Loucy (cell line): ENCODE measurements around the gene CALN1.

ENCODE experiments used
- H2AFZ ChIP-seq: fragments of 200-600 bp; sonication (generic); 2 replicates; pipeline ENCODE4 v1.6.0; 2016; ENCODE audit warnings: antibody characterized with exemption, mild to moderate bottlenecking, low read length, moderate library complexity
- H3F3A ChIP-seq: fragments of 200-600 bp; 2 replicates; pipeline ENCODE4 v1.6.0; 2016; ENCODE audit warnings: antibody characterized with exemption, low read depth, mild to moderate bottlenecking
- H3K27me3 ChIP-seq: fragments of 200-600 bp; sonication (generic); 2 replicates; pipeline ENCODE4 v1.6.1; 2014; ENCODE audit warnings: low read length, mild to moderate bottlenecking; ENCODE audit not compliant: insufficient read depth, poor library complexity, severe bottlenecking
- H3K36me3 ChIP-seq: fragments of 200-600 bp; sonication (generic); 2 replicates; pipeline ENCODE4 v1.6.1; 2016; ENCODE audit warnings: low read length; ENCODE audit not compliant: insufficient read depth
- H3K4me1 ChIP-seq: fragments of 200-600 bp; sonication (generic); 2 replicates; pipeline ENCODE4 v1.5.1; 2014; ENCODE audit warnings: low read length, mild to moderate bottlenecking; ENCODE audit not compliant: insufficient read depth, poor library complexity, severe bottlenecking
- H3K4me2 ChIP-seq: fragments of 200-600 bp; sonication (generic); 2 replicates; pipeline ENCODE4 v1.6.0; 2014; ENCODE audit warnings: antibody characterized with exemption, low read length, low read depth, mild to moderate bottlenecking; ENCODE audit not compliant: poor library complexity, severe bottlenecking
- H3K4me3 ChIP-seq: fragments of 200-600 bp; sonication (generic); 2 replicates; pipeline ENCODE4 v1.5.1; 2014; ENCODE audit warnings: low read length, mild to moderate bottlenecking, mixed read lengths; ENCODE audit not compliant: poor library complexity, severe bottlenecking
- H3K79me2 ChIP-seq: fragments of 200-600 bp; sonication (generic); 2 replicates; pipeline ENCODE4 v1.6.1; 2014; ENCODE audit warnings: low read length; ENCODE audit not compliant: insufficient read depth
- H3K9ac ChIP-seq: fragments of 200-600 bp; sonication (generic); 2 replicates; pipeline ENCODE4 v1.6.0; 2014; ENCODE audit warnings: mild to moderate bottlenecking, low read depth, low read length, moderate library complexity; ENCODE audit not compliant: poor library complexity, severe bottlenecking
- H3K9me2 ChIP-seq: fragments of 200-600 bp; sonication (generic); replicated peaks from 2 replicates; pipeline ENCODE4 v1.6.1; 2016; ENCODE audit warnings: low read depth, low read length, mixed read lengths
- H3K9me3 ChIP-seq: fragments of 200-600 bp; sonication (generic); 2 replicates; pipeline ENCODE4 v1.6.1; 2014; ENCODE audit warnings: mild to moderate bottlenecking, antibody characterized with exemption, low read length, low read depth; ENCODE audit not compliant: insufficient read depth
- H4K20me1 ChIP-seq: fragments of 200-600 bp; sonication (generic); 2 replicates; pipeline ENCODE4 v1.6.0; 2014; ENCODE audit warnings: antibody characterized with exemption, low read length, mild to moderate bottlenecking; ENCODE audit not compliant: insufficient read depth, poor library complexity, severe bottlenecking
- CTCF ChIP-seq: fragments of 200-600 bp; sonication (generic); conservative IDR thresholded peaks from 2 replicates; pipeline ENCODE4 v1.5.1; 2014; ENCODE audit warnings: mild to moderate bottlenecking, antibody characterized with exemption, low read length
- EZH2phosphoT487 ChIP-seq: fragments of 200-600 bp; IDR thresholded peaks from 2 replicates; pipeline ENCODE4 v1.6.1; 2018; ENCODE audit warnings: antibody characterized with exemption, mild to moderate bottlenecking, moderate library complexity, borderline replicate concordance

CALN1 gene

GRCh38 chr7:72156671-72157070 lies 255.5 kb downstream of the CALN1 start:
- Histone ChIP-seq H3K36me3 (no peaks in the 10 kb centered on the region), H3K4me2 (no peak overlapping the region), H3K9ac (no peak overlapping the region), H2AFZ (no peak overlapping the region), H3K79me2 (no peaks in the 10 kb centered on the region), H4K20me1 (no peaks in the 10 kb centered on the region), H3K4me3 (no peak overlapping the region), H3K9me3 (no peaks in the 10 kb centered on the region; the same call in 1 of the 2 replicates), H3K27me3 (no peaks in the 10 kb centered on the region), H3K9me2 (no peaks in the 10 kb centered on the region), H3K4me1 (no peaks in the 10 kb centered on the region), H3F3A (no peaks in the 10 kb centered on the region)
- no peak for TF ChIP-seq EZH2phosphoT487

GRCh38 chr7:72153132-72153512 lies 259.0 kb downstream of the CALN1 start:
- no peaks in the 10 kb centered on the region; the same call in 1 of the 2 replicates for H3K9me3 ChIP-seq
- H3K36me3 ChIP-seq: no peaks in the 10 kb centered on the region
- H2AFZ ChIP-seq: no peak overlapping the region
- H3K4me2 ChIP-seq: no peak overlapping the region
- H3F3A ChIP-seq: no peaks in the 10 kb centered on the region
- H3K79me2 ChIP-seq: no peaks in the 10 kb centered on the region
- no peaks in the 10 kb centered on the region for H3K4me1 ChIP-seq
- H3K4me3 ChIP-seq: no peak overlapping the region
- no peaks in the 10 kb centered on the region for H4K20me1 ChIP-seq
- H3K9me2 ChIP-seq: no peaks in the 10 kb centered on the region
- no peak overlapping the region for H3K9ac ChIP-seq
- H3K27me3 ChIP-seq: no peaks in the 10 kb centered on the region
- TF ChIP-seq CTCF: no peak
- TF ChIP-seq EZH2phosphoT487: no peak

GRCh38 chr7:72152161-72153131 lies 259.7 kb downstream of the CALN1 start:
- no peaks in the 10 kb centered on the region for H3K27me3 ChIP-seq
- no peak overlapping the region for H3K4me2 ChIP-seq
- no peaks in the 10 kb centered on the region for H3K79me2 ChIP-seq
- H3K4me1 ChIP-seq: no peaks in the 10 kb centered on the region
- H2AFZ ChIP-seq: no peak overlapping the region
- no peaks in the 10 kb centered on the region for H3F3A ChIP-seq
- H3K4me3 ChIP-seq: no peak overlapping the region
- H4K20me1 ChIP-seq: no peaks in the 10 kb centered on the region
- no peaks in the 10 kb centered on the region for H3K9me2 ChIP-seq
- no peaks in the 10 kb centered on the region for H3K36me3 ChIP-seq
- no peak overlapping the region for H3K9ac ChIP-seq
- TF ChIP-seq EZH2phosphoT487 (no peak), CTCF (no peak)
- H3K9me3 ChIP-seq: no peaks in the 10 kb centered on the region; the same call in 1 of the 2 replicates
